H9 (cell line): ENCODE results near the gene HSD17B13. TPM values are rescaled to one million over a fixed set of nuclear protein-coding genes. Genes with fewer than 3 reads are reported as not detected.

ENCODE experiments used
- DNase-seq: peaks from one replicate; pipeline ENCODE4 v3.0.0-alpha.2; 2017
- H2AFZ ChIP-seq: one replicate; pipeline ENCODE4 v1.6.1; 2013; ENCODE audit warnings: mild to moderate bottlenecking, low read length, control low read depth, moderate library complexity
- H2AK5ac ChIP-seq: 2 replicates; pipeline ENCODE4 v1.6.1; 2013; ENCODE audit warnings: low read length, control low read depth, mixed read lengths; ENCODE audit not compliant: insufficient read length
- H2BK120ac ChIP-seq: one replicate; pipeline ENCODE4 v1.6.1; 2013; ENCODE audit warnings: low read depth, mild to moderate bottlenecking, low read length, control low read depth, inconsistent platforms; ENCODE audit not compliant: poor library complexity, severe bottlenecking
- H2BK12ac ChIP-seq: 2 replicates; pipeline ENCODE4 v1.6.1; 2013; ENCODE audit warnings: low read length, control low read depth, mixed read lengths, low read depth; ENCODE audit not compliant: insufficient read length
- H2BK15ac ChIP-seq: 2 replicates; pipeline ENCODE4 v1.6.1; 2013; ENCODE audit warnings: low read depth, low read length, control low read depth
- H2BK20ac ChIP-seq: one replicate; pipeline ENCODE4 v1.6.1; 2013; ENCODE audit warnings: low read depth, mild to moderate bottlenecking, low read length, control low read depth, inconsistent platforms; ENCODE audit not compliant: poor library complexity, severe bottlenecking
- H2BK5ac ChIP-seq: 2 replicates; pipeline ENCODE4 v1.6.1; 2013; ENCODE audit warnings: low read length, control low read depth, mixed read lengths; ENCODE audit not compliant: insufficient read length
- H3K14ac ChIP-seq: 2 replicates; pipeline ENCODE4 v1.6.1; 2013; ENCODE audit warnings: low read length, control low read depth; ENCODE audit not compliant: insufficient read depth
- H3K18ac ChIP-seq: 2 replicates; pipeline ENCODE4 v1.6.1; 2013; ENCODE audit warnings: low read depth, mild to moderate bottlenecking, mixed read lengths, low read length, control low read depth; ENCODE audit not compliant: insufficient read length
- H3K23ac ChIP-seq: 2 replicates; pipeline ENCODE4 v1.6.1; 2013; ENCODE audit warnings: low read length, control low read depth, mixed read lengths, low read depth; ENCODE audit not compliant: insufficient read length
- H3K23me2 ChIP-seq: 2 replicates; pipeline ENCODE4 v1.6.1; 2013; ENCODE audit warnings: low read depth, mild to moderate bottlenecking, mixed read lengths, low read length, control low read depth; ENCODE audit not compliant: insufficient read length, poor library complexity, severe bottlenecking
- H3K27ac ChIP-seq: 2 replicates; pipeline ENCODE4 v1.5.1; 2013; ENCODE audit warnings: low read length, control low read depth, mixed read lengths, low read depth; ENCODE audit not compliant: insufficient read length
- H3K27me3 ChIP-seq: 2 replicates; pipeline ENCODE4 v1.6.1; 2013; ENCODE audit warnings: low read length, control low read depth, inconsistent platforms; ENCODE audit not compliant: insufficient read depth
- H3K4ac ChIP-seq: 2 replicates; pipeline ENCODE4 v1.6.1; 2013; ENCODE audit warnings: low read depth, mild to moderate bottlenecking, control low read depth, inconsistent platforms, low read length, moderate library complexity
- H3K4me1 ChIP-seq: 2 replicates; pipeline ENCODE4 v1.6.1; 2013; ENCODE audit warnings: low read length, control low read depth, inconsistent platforms; ENCODE audit not compliant: insufficient read depth
- H3K4me2 ChIP-seq: 2 replicates; pipeline ENCODE4 v1.6.1; 2013; ENCODE audit warnings: low read length, control low read depth, mixed read lengths; ENCODE audit not compliant: insufficient read length, insufficient read depth
- H3K56ac ChIP-seq: 2 replicates; pipeline ENCODE4 v1.6.1; 2013; ENCODE audit warnings: low read depth, mild to moderate bottlenecking, mixed read lengths, low read length, control low read depth; ENCODE audit not compliant: insufficient read length
- H3K79me1 ChIP-seq: 2 replicates; pipeline ENCODE4 v1.6.1; 2013; ENCODE audit warnings: low read depth, mild to moderate bottlenecking, moderate library complexity, low read length, control low read depth, inconsistent platforms; ENCODE audit not compliant: insufficient read depth, poor library complexity, severe bottlenecking
- H3K79me2 ChIP-seq: 2 replicates; pipeline ENCODE4 v1.6.1; 2013; ENCODE audit warnings: low read length, control low read depth, inconsistent platforms; ENCODE audit not compliant: insufficient read depth
- H3K9ac ChIP-seq: 2 replicates; pipeline ENCODE4 v1.6.1; 2013; ENCODE audit warnings: low read length, control low read depth, mixed read lengths; ENCODE audit not compliant: insufficient read length; ENCODE audit errors: extremely low read depth
- H3K9me3 ChIP-seq: one replicate; pipeline ENCODE4 v1.6.1; 2013; ENCODE audit warnings: low read depth, low read length, inconsistent platforms; ENCODE audit not compliant: control insufficient read depth
- H3T11ph ChIP-seq: one replicate; pipeline ENCODE4 v1.6.1; 2013; ENCODE audit warnings: mild to moderate bottlenecking, low read length, control low read depth, inconsistent platforms
- H4K20me1 ChIP-seq: one replicate; pipeline ENCODE4 v1.6.1; 2013; ENCODE audit not compliant: control insufficient read depth, insufficient read length, insufficient read depth
- H4K5ac ChIP-seq: 2 replicates; pipeline ENCODE4 v1.6.1; 2013; ENCODE audit warnings: low read depth, mild to moderate bottlenecking, mixed read lengths, low read length, control low read depth; ENCODE audit not compliant: insufficient read length
- H4K8ac ChIP-seq: replicated peaks from 2 replicates; pipeline ENCODE4 v1.6.1; 2013; ENCODE audit warnings: low read length, control low read depth, mixed read lengths, low read depth; ENCODE audit not compliant: insufficient read length
- H4K91ac ChIP-seq: 2 replicates; pipeline ENCODE4 v1.6.1; 2013; ENCODE audit warnings: low read depth, mild to moderate bottlenecking, moderate library complexity, mixed read lengths, low read length, control low read depth; ENCODE audit not compliant: insufficient read length
- H3K27ac Mint-ChIP-seq, 3 experiments: 2 replicates in 2 of 3; 3 replicates in 1 of 3; pipeline ENCODE4 v1.8.0; 2020 to 2021; ENCODE audit warnings: mixed read lengths in 3 of 3, mild to moderate bottlenecking in 1 of 3, moderate library complexity in 1 of 3
- H3K27me3 Mint-ChIP-seq: 2 replicates; pipeline ENCODE4 v1.8.0; 2021; ENCODE audit warnings: low read depth, mild to moderate bottlenecking, moderate library complexity, mixed read lengths
- H3K36me3 Mint-ChIP-seq, 3 experiments: 2 replicates in 2 of 3; 3 replicates in 1 of 3; pipeline ENCODE4 v1.8.0; 2020 to 2021; ENCODE audit warnings: low read depth in 3 of 3, mixed read lengths in 3 of 3; ENCODE audit not compliant: insufficient read depth in 1 of 3
- H3K4me1 Mint-ChIP-seq, 2 experiments: 2 replicates each; pipeline ENCODE4 v1.8.0; 2020; ENCODE audit warnings: mixed read lengths in 2 of 2
- H3K4me3 Mint-ChIP-seq, 2 experiments: 2 replicates in 1 of 2; 3 replicates in 1 of 2; pipeline ENCODE4 v1.8.0; 2020 to 2021; ENCODE audit warnings: mild to moderate bottlenecking in 2 of 2, mixed read lengths in 2 of 2, moderate library complexity in 1 of 2
- H3K9me3 Mint-ChIP-seq, 2 experiments: 2 replicates in 1 of 2; 3 replicates in 1 of 2; pipeline ENCODE4 v1.8.0; 2020; ENCODE audit warnings: mild to moderate bottlenecking in 2 of 2, mixed read lengths in 2 of 2, moderate library complexity in 1 of 2
- WGBS: extraction: QIAGEN DNeasy Blood & Tissue Kit; methylation state at CpG from one replicate; pipeline ENCODE4 v1.1.7; 2013; ENCODE audit warnings: missing lambda C conversion rate, low lambda C conversion rate, mixed read lengths; ENCODE audit not compliant: insufficient read length; ENCODE audit errors: extremely low coverage; 5-methylcytosine and 5-hydroxymethylcytosine counted together
- total RNA-seq: library from RNA; stranded (reverse); gene quantifications from 2 replicates; pipeline ENCODE4 v1.2.1, GENCODE V29; 2021
- TF ChIP-seq, protein P1 (sequence below): fragments of 200-600 bp; sonication (generic); conservative IDR thresholded peaks from 3 replicates; pipeline ENCODE4 v1.8.0; 2021; ENCODE audit warnings: antibody characterized with exemption, mild to moderate bottlenecking

HSD17B13 gene
- total RNA-seq, 1 experiment from 2014 or later = not detected

DNA sequence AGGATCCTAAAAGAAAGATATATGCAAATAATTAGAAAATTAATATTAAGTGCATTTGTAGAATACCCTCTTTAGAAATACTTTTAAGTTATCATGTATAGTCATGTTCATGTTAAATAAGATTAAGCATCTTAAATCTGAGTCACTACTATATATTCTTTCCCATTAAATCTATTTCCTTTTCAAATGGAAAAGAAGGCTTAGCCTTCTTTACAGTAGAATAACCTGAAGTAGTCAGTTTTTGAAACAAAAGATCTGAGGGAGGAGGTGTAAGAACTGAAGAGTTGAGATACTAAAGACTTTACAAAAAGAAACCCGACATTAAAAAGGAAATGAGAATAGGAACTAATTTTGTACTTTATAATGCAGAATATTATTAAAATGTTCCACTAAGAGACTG, 14.7 kb upstream of the HSD17B13 start:
- Histone ChIP-seq H2BK120ac (no peak overlapping the region), H4K91ac (no peak overlapping the region), H4K8ac (no peak overlapping the region), H3K9me3 (no peaks in the 10 kb centered on the region), H3K4me2 (no peak overlapping the region), H3T11ph (no peak overlapping the region), H3K4me1 (no peaks in the 10 kb centered on the region; the same call in 1 of the 2 replicates), H3K14ac (no peak overlapping the region), H3K56ac (no peak overlapping the region), H2AFZ (no peak overlapping the region), H3K23ac (no peak overlapping the region), H4K20me1 (no peaks in the 10 kb centered on the region), H3K4ac (no peak overlapping the region), H2AK5ac (no peak overlapping the region), H3K79me2 (no peaks in the 10 kb centered on the region), H3K18ac (no peak overlapping the region), H3K27ac (no peak overlapping the region), H3K23me2 (no peaks in the 10 kb centered on the region), H2BK12ac (no peak overlapping the region), H2BK15ac (no peak overlapping the region), H3K27me3 (no peaks in the 10 kb centered on the region), H2BK5ac (no peak overlapping the region), H3K9ac (no peak overlapping the region), H3K79me1 (no peaks in the 10 kb centered on the region), H2BK20ac (no peak overlapping the region), H4K5ac (no peak overlapping the region)
- TF ChIP-seq, protein P1, sequence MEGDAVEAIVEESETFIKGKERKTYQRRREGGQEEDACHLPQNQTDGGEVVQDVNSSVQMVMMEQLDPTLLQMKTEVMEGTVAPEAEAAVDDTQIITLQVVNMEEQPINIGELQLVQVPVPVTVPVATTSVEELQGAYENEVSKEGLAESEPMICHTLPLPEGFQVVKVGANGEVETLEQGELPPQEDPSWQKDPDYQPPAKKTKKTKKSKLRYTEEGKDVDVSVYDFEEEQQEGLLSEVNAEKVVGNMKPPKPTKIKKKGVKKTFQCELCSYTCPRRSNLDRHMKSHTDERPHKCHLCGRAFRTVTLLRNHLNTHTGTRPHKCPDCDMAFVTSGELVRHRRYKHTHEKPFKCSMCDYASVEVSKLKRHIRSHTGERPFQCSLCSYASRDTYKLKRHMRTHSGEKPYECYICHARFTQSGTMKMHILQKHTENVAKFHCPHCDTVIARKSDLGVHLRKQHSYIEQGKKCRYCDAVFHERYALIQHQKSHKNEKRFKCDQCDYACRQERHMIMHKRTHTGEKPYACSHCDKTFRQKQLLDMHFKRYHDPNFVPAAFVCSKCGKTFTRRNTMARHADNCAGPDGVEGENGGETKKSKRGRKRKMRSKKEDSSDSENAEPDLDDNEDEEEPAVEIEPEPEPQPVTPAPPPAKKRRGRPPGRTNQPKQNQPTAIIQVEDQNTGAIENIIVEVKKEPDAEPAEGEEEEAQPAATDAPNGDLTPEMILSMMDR = no peak
- Mint-ChIP-seq H3K4me1 (peaks cover 5 to 11% of the 10 kb centered on the region in 2 experiments), H3K4me3 (no peak overlapping the region), H3K9me3 (peaks cover 20% of the 10 kb centered on the region in 2 experiments), H3K27me3 (no peaks in the 10 kb centered on the region), H3K36me3 (peaks cover 21 to 30% (median 28%) of the 10 kb centered on the region in 3 experiments), H3K27ac (peak overlapping the region in 2 of 3 experiments; percentile 27 to 88; a peak in 3 of 7 replicates)
- WGBS = no CpG with 5 or more reads among the region's 1 CpG
- no peak for DNase-seq
